Cardiac fibroblast (primary cell): ENCODE measurements around the gene TMEM92.
A peak's percentile ranks its signal among the peaks of the same experiment; 100 is the strongest.

Source experiments
- DNase-seq, 2 donors: peaks; one replicate each; pipeline versions ENCODE4 v3.0.0 to v3.0.0-alpha.2; 2010; ENCODE audit warnings: low read depth in 2 of 2
- H3K4me3 ChIP-seq, 2 donors: replicated peaks in 1 of 2; 1 replicate in 1 of 2; 2 replicates in 1 of 2; pipeline ENCODE4 v1.5.1; 2011; ENCODE audit warnings: low read depth in 2 of 2, low read length in 2 of 2, mild to moderate bottlenecking in 2 of 2, moderate library complexity in 1 of 2
- TF ChIP-seq, protein P1 (sequence below): IDR thresholded peaks from one replicate; pipeline ENCODE4 v1.5.1; 2011; ENCODE audit warnings: low read depth, mild to moderate bottlenecking, low read length, inconsistent platforms

The TMEM92 gene

DNA sequence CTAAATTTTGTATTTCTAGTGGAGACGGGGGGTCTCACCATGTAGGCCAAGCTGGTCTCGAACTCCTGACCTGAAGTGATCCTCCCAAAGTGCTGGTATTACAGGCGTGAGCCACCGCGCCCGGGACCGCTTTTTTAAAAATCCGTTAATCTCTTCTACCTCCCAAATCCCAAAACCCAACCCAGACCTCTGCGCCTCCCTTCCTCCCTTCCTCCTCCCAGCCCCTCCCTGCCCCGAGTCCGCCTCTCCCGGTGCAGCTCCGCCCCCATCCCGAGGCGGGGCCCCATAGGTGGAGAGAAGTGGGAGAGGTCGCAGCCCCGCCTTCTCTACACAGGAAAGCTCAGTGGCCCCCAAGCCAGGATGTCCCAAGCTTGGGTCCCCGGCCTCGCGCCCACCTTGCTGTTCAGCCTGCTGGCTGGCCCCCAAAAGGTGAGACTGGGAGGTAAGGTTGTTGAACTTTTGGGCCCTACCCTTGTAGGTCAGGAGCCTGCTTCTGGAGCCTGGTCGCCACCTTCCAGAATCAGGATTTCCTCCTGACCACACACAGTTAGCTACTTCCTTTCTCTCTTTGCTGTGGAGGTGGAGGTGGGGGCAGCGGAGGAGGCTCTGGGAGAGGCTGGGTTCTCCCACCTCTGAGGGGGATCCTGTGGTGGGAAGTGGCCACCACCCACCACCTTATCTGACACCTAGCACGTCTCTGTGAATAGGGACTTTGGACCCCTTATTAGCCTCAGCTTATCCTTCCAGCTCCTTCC, at the start of gene TMEM92:
Gene TMEM92, plus strand, starts transcription at position 325 of the 755 bp plus-strand sequence. Its CDS starts 36 bp downstream, at position 361.
- no peak for DNase-seq
- peak within 1 kb of the TSS in 1 of 2 donors; percentile 26 for H3K4me3 ChIP-seq
- TF ChIP-seq, protein P1, sequence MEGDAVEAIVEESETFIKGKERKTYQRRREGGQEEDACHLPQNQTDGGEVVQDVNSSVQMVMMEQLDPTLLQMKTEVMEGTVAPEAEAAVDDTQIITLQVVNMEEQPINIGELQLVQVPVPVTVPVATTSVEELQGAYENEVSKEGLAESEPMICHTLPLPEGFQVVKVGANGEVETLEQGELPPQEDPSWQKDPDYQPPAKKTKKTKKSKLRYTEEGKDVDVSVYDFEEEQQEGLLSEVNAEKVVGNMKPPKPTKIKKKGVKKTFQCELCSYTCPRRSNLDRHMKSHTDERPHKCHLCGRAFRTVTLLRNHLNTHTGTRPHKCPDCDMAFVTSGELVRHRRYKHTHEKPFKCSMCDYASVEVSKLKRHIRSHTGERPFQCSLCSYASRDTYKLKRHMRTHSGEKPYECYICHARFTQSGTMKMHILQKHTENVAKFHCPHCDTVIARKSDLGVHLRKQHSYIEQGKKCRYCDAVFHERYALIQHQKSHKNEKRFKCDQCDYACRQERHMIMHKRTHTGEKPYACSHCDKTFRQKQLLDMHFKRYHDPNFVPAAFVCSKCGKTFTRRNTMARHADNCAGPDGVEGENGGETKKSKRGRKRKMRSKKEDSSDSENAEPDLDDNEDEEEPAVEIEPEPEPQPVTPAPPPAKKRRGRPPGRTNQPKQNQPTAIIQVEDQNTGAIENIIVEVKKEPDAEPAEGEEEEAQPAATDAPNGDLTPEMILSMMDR: no peak

DNA sequence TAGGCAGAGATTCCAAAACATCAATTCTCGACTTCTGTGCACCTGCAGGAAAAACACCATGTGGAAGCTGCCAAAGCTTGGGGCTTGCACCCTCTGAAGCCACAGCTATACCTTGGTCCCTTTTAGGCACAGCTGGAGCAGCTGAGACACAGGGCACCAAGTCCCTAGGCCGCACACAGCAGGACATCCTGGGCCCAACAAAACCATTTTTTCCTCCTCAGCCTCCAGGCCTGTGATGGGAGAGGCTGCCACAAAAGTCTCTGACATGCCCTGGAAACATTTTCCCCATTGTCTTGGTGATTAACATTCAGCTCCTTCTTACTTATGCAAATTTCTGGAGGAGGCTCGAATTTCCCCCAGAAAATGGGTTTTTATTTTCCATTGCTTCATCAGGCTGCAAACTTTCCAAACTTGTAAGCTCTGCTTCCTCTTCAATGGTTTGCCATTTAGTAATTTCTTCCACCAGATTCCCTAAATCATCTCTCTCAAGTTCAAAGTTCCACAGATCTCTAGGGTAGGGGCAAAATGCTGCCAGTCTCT, 48.5 kb upstream of the TMEM92 start:
- TF ChIP-seq, protein P1: no peak
- DNase-seq: no peak
- H3K4me3 ChIP-seq: no peak overlapping the region

- TF ChIP-seq, protein P1: no peak
- peak in 1 of 2 donors; percentile 60 for DNase-seq
- no peak overlapping the region for H3K4me3 ChIP-seq
Measured at GRCh38 chr17:50234581-50234980, 39.7 kb upstream of the TMEM92 start.

DNA sequence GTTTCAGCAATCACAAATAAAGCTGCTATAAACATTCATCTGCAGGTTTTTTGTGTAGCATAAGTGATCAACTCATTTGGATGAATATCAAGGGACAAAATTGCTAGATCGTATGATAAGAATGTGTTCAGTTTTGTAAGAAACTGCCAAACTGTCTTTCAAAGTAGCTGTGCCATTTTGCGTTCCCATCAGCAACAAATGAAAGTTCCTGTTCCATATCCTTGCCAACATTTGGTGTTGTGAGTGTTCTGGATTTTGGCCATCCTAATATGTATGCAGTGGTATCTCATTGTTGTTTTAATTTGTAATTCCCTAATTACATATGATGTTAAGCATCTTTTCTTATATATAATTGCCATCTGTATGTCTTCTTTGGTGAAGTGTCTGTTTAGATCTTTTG, 36.4 kb upstream of the TMEM92 start:
- DNase-seq: no peak
- no peak overlapping the region for H3K4me3 ChIP-seq
- TF ChIP-seq, protein P1: no peak

DNA sequence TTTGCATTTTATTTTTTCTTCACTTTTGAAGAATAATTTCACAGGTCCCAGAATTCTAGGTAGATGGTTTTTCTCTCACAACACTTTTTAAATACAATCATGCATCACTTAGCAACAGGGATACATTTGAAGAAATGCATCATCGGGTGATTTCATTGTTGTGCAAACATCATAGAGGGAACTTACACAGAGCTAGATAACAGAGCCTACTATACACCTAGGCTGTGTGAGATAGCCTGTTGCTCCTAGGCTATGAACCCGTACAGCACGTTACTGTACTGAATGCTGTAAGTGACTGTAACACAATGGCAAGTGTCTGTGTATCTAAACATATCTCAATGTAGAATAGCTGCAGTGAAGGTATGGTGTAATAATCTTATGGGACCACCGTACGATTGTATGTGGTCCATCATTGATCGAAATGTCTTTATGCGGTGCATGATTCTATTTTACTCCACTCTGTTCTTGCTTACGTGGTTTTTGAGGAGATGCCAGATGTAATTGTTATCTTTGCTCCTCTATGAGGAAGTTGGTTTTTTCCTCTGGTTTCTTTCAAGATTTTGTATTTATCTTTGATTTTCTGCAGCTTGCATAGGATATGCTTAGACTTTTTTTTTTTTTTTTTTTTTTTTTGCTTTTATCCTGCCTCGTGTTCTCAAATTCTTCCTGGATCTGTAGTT, 35.5 kb upstream of the TMEM92 start:
- DNase-seq: peak; percentile 52 to 68
- TF ChIP-seq, protein P1: no peak
- no peak overlapping the region for H3K4me3 ChIP-seq

GRCh38 chr17:50239937-50240336, 34.3 kb upstream of the TMEM92 start:
- TF ChIP-seq, protein P1: no peak
- DNase-seq: peak in 1 of 2 donors; percentile 60

More at GRCh38 chr17:50239937-50240336, 34.3 kb upstream of the TMEM92 start:
- no peak overlapping the region for H3K4me3 ChIP-seq
